ENCODE measurements around the gene DUS4L. TPM values are rescaled to one million over a fixed set of nuclear protein-coding genes. Genes with fewer than 3 reads are reported as not detected.

DUS4L gene
- total and polyA plus RNA-seq, 8 donors, result 4.3 to 18.8 (median 15.7) TPM

- Histone ChIP-seq H3K9me3 (no peaks in the 10 kb centered on the region), H3K4me1 (peaks cover 0 to 30% of the 10 kb centered on the region in 2 donors), H3K27ac (no peak overlapping the region), H3K27me3 (no peaks in the 10 kb centered on the region), H3K4me3 (no peak overlapping the region), H3K36me3 (peaks cover 0 to 26% of the 10 kb centered on the region in 2 donors)
- DNase-seq (no peak), ATAC-seq (no peak)
- TF ChIP-seq CTCF (IDR thresholded peaks at IDR 0.05), result no peak
- intact Hi-C loops (cut with DNase I), result no loop called here
These were observed 20.9 kb downstream of the DUS4L start for GRCh38 chr7:107584716-107585115.

- no peaks in the 10 kb centered on the region for H3K9me3 ChIP-seq
- no peak overlapping the region for H3K27ac ChIP-seq
- intact Hi-C loops (cut with DNase I), result no loop called here
- no peak overlapping the region for H3K4me3 ChIP-seq
- peaks cover 0 to 26% of the 10 kb centered on the region in 2 donors for H3K36me3 ChIP-seq
- no peaks in the 10 kb centered on the region for H3K4me1 ChIP-seq
- H3K27me3 ChIP-seq, result no peaks in the 10 kb centered on the region
- no peak for ATAC-seq
- DNase-seq, result no peak
- no peak for TF ChIP-seq CTCF (IDR thresholded peaks at IDR 0.05)
These were observed 24.9 kb downstream of the DUS4L start for GRCh38 chr7:107588529-107589130.

GRCh38 chr7:107591421-107591820 lies 27.6 kb downstream of the DUS4L start:
- DNase-seq, result no peak
- no peak for TF ChIP-seq CTCF (IDR thresholded peaks at IDR 0.05)
- Histone ChIP-seq H3K9me3 (no peaks in the 10 kb centered on the region), H3K27me3 (no peaks in the 10 kb centered on the region), H3K27ac (no peak overlapping the region), H3K4me1 (no peaks in the 10 kb centered on the region), H3K36me3 (peaks cover 0 to 19% of the 10 kb centered on the region in 2 donors), H3K4me3 (no peak overlapping the region)
- no peak for ATAC-seq
- intact Hi-C loops (cut with DNase I), result no loop called here

GRCh38 chr7:107592361-107593024 lies 28.7 kb downstream of the DUS4L start:
- DNase-seq (no peak), ATAC-seq (no peak)
- intact Hi-C loops (cut with DNase I), result no loop called here
- Histone ChIP-seq H3K4me1 (no peaks in the 10 kb centered on the region), H3K27me3 (no peaks in the 10 kb centered on the region), H3K4me3 (no peak overlapping the region), H3K36me3 (peaks cover 0 to 19% of the 10 kb centered on the region in 2 donors), H3K9me3 (no peaks in the 10 kb centered on the region), H3K27ac (no peak overlapping the region)
- TF ChIP-seq CTCF (IDR thresholded peaks at IDR 0.05), result no peak

GRCh38 chr7:107593025-107593410 lies 29.2 kb downstream of the DUS4L start:
- peaks cover 0 to 19% of the 10 kb centered on the region in 2 donors for H3K36me3 ChIP-seq
- TF ChIP-seq CTCF (IDR thresholded peaks at IDR 0.05), result no peak
- intact Hi-C loops (cut with DNase I), result no loop called here
- DNase-seq (no peak), ATAC-seq (no peak)
- H3K27me3 ChIP-seq, result no peaks in the 10 kb centered on the region
- H3K4me3 ChIP-seq, result no peak overlapping the region
- no peaks in the 10 kb centered on the region for H3K9me3 ChIP-seq
- no peak overlapping the region for H3K27ac ChIP-seq
- no peaks in the 10 kb centered on the region for H3K4me1 ChIP-seq
